Gastroesophageal sphincter (tissue), 2 donors: Measurements from ENCODE around the gene MYO1B.

Source experiments
- EP300 ChIP-seq: sonication (generic); formaldehyde crosslinking; IDR thresholded peaks from one replicate; pipeline ENCODE4 v1.6.1; 2017; ENCODE audit warnings: antibody characterized with exemption, mild to moderate bottlenecking
- POLR2A ChIP-seq, 2 donors: fragments of 450-650 bp; IDR thresholded peaks; one replicate each; pipeline ENCODE4 v1.6.1; 2017; ENCODE audit warnings: antibody characterized with exemption in 2 of 2, mild to moderate bottlenecking in 2 of 2, moderate library complexity in 1 of 2

DNA sequence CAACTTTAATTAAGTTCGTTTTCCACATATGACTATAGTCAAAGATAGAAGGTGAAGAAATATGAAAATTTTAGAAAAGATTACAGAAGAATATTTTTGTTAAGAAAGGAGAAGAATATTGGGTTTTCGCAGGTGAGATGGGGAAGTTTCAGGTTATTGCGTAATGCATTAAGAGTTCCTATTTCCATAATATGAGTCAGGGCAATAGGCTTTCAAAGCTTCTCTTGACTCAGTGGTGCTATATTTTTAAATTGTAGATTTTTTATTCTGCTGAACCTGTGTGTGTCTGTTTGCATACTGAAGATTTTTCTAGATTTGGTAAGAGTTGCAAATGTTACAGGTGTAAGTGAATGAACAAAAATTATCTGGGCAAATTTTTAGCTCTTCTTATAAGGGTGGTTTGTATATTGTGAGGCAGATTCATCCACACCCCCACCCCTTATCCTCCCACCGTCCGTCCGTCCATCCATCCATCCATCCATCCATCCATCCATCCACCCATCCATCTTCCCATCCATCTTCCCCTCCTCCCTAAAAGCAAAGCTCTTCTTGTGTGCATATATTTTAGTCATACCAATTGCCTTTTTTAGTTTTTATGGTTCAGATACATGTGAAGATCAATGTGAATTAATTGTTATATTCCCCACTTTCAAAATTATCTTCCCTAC lies 69.6 kb downstream of the MYO1B start:
- no peak for TF ChIP-seq EP300
- no peak for TF ChIP-seq POLR2A (IDR thresholded peaks at IDR 0.05)
